Measurements from ENCODE around the gene SMIM24. TPM values are rescaled to one million over a fixed set of nuclear protein-coding genes. Genes with fewer than 3 reads are reported as not detected.

Gene SMIM24
- total and polyA plus RNA-seq, 9 of the 15 experiments (the other 6 are each of a cell fraction or from before 2014, with no cell fraction given), result 0.45 to 12.3 (median 1.4) TPM; not detected in 1

DNA sequence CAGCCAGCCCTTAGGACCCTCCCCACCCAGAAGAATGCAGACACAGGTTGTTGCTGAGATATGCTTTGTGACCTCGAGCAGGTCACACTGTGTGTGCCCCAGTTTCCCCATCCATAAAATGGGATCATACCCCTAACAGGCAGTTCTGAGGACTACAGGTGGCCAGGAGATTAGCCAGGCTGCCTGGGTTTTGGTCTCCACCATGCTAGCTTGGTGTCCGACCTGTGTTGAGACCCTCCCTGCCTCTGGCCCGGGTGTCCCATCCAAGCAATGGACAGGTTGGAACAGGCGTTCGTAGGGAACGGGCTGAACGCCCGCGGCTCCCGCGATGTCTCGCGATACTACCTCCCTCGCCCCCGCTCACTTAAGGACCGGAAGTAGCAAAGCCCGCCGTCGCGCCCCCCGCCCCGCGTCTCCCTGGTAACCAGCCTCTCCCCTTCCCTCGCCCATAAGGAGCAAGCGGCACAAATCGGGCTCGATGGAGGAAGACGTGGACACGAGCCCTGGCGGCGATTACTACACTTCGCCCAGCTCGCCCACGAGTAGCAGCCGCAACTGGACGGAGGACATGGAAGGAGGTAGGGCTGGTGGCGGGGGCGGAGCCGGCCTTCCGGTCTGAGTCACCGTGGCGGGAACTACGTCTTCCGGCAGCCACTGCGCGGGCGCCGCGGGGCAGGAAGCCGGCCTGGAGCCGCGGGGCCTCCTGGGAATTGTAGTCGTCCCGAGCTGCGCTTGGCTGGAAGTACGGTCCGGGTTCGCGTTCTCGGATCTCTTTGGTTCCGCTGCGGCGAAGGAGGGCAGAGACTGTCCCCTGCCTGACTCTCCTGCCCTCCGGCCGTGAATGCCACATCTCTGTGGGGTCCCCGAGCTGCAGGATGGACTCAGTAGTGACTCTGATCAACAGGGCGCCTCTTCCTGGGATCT, 45.4 kb downstream of the SMIM24 start (continued):
- TF ChIP-seq, protein P1, sequence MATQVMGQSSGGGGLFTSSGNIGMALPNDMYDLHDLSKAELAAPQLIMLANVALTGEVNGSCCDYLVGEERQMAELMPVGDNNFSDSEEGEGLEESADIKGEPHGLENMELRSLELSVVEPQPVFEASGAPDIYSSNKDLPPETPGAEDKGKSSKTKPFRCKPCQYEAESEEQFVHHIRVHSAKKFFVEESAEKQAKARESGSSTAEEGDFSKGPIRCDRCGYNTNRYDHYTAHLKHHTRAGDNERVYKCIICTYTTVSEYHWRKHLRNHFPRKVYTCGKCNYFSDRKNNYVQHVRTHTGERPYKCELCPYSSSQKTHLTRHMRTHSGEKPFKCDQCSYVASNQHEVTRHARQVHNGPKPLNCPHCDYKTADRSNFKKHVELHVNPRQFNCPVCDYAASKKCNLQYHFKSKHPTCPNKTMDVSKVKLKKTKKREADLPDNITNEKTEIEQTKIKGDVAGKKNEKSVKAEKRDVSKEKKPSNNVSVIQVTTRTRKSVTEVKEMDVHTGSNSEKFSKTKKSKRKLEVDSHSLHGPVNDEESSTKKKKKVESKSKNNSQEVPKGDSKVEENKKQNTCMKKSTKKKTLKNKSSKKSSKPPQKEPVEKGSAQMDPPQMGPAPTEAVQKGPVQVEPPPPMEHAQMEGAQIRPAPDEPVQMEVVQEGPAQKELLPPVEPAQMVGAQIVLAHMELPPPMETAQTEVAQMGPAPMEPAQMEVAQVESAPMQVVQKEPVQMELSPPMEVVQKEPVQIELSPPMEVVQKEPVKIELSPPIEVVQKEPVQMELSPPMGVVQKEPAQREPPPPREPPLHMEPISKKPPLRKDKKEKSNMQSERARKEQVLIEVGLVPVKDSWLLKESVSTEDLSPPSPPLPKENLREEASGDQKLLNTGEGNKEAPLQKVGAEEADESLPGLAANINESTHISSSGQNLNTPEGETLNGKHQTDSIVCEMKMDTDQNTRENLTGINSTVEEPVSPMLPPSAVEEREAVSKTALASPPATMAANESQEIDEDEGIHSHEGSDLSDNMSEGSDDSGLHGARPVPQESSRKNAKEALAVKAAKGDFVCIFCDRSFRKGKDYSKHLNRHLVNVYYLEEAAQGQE (IDR thresholded peaks at IDR 0.05; ENCODE audit: borderline replicate concordance), result no peak
- TF ChIP-seq, protein P1 (CRISPR knock-in tag; IDR thresholded peaks at IDR 0.05; ENCODE audit: low read depth), result 0 out of 2 replicates have a peak, but pooled peaks have one; percentile 42
- TF ChIP-seq BRD9 (IDR thresholded peaks at IDR 0.05; ENCODE audit: low read depth, partially characterized antibody) (no peak), ATF7 (IDR thresholded peaks at IDR 0.05) (peak; percentile 88), ZBTB8A (IDR thresholded peaks at IDR 0.05; ENCODE audit: partially characterized antibody) (no peak), CBX5 (IDR thresholded peaks at IDR 0.05; ENCODE audit: borderline replicate concordance, low read depth) (no peak), ELF1 (tag; IDR thresholded peaks at IDR 0.05) (peak; percentile 95; the same call in 1 of the 2 replicates), FOXA3 (CRISPR knock-in tag; conservative IDR thresholded peaks at IDR 0.05 in 1 of 2, IDR thresholded peaks at IDR 0.05 in 1 of 2) (no peak; a peak in 1 of 4 replicates), ZZZ3 (IDR thresholded peaks at IDR 0.05) (no peak), CBX2 (IDR thresholded peaks at IDR 0.05; ENCODE audit: insufficient read depth, low read length, poor library complexity, severe bottlenecking) (no peak), FOXP1 (CRISPR knock-in tag; IDR thresholded peaks at IDR 0.05) (no peak), RAD21 (CRISPR knock-in tag; conservative IDR thresholded peaks at IDR 0.05 in 1 of 2, IDR thresholded peaks at IDR 0.05 in 1 of 2) (no peak), SAFB (IDR thresholded peaks at IDR 0.05; ENCODE audit: borderline replicate concordance, low read depth, low read length) (no peak)
- TF ChIP-seq, protein P2, sequence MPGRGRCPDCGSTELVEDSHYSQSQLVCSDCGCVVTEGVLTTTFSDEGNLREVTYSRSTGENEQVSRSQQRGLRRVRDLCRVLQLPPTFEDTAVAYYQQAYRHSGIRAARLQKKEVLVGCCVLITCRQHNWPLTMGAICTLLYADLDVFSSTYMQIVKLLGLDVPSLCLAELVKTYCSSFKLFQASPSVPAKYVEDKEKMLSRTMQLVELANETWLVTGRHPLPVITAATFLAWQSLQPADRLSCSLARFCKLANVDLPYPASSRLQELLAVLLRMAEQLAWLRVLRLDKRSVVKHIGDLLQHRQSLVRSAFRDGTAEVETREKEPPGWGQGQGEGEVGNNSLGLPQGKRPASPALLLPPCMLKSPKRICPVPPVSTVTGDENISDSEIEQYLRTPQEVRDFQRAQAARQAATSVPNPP (IDR thresholded peaks at IDR 0.05; ENCODE audit: borderline replicate concordance, insufficient read depth, insufficient read length), result no peak
- TF ChIP-seq, protein P3, sequence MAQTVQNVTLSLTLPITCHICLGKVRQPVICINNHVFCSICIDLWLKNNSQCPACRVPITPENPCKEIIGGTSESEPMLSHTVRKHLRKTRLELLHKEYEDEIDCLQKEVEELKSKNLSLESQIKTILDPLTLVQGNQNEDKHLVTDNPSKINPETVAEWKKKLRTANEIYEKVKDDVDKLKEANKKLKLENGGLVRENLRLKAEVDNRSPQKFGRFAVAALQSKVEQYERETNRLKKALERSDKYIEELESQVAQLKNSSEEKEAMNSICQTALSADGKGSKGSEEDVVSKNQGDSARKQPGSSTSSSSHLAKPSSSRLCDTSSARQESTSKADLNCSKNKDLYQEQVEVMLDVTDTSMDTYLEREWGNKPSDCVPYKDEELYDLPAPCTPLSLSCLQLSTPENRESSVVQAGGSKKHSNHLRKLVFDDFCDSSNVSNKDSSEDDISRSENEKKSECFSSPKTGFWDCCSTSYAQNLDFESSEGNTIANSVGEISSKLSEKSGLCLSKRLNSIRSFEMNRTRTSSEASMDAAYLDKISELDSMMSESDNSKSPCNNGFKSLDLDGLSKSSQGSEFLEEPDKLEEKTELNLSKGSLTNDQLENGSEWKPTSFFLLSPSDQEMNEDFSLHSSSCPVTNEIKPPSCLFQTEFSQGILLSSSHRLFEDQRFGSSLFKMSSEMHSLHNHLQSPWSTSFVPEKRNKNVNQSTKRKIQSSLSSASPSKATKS (CRISPR knock-in tag; IDR thresholded peaks at IDR 0.05), result no peak
